Fibroblast of pulmonary artery (primary cell): ENCODE measurements around the gene MEIS3.
A peak's percentile ranks its signal among the peaks of the same experiment; 100 is the strongest.

Experiments
- DNase-seq: peaks from one replicate; pipeline ENCODE4 v3.0.0-alpha.2; 2010; ENCODE audit warnings: low read depth
- H3K4me3 ChIP-seq: replicated peaks from 2 replicates; pipeline ENCODE4 v1.5.1; 2011; ENCODE audit warnings: low read depth, mild to moderate bottlenecking, control low read depth, low read length, moderate library complexity
- CTCF ChIP-seq: IDR thresholded peaks from 2 replicates; pipeline ENCODE4 v1.5.1; 2011; ENCODE audit warnings: mild to moderate bottlenecking, control low read depth, low read length, inconsistent platforms; ENCODE audit errors: missing control alignments

The MEIS3 gene

DNA sequence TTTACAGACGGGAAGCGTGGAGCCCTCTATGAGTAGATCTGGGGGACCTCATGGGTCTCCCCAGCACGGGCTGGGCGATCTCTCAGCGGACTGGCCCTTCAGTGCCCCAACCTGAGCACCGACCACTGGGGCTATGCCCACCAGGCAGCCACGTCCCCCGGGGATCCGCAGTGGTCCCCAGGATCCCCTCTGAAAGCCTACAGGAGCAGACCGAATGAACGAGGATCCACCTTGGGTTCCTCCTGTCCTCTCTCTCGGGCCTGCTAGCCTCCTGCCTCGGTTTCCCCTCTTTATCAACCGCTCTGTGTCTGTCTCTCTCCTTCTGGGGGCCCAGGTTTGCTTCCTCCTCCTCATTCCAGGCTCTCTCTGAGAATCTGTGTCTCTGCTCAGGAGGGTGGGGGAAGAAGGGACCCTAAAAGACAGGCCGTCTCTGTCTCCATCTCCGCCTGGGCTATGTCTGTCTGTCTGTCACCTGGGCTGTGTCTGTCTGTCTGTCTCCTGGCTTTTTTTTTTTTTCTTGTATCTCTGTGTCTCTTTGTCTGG is 2.0 kb upstream of the MEIS3 start:
- no peak for TF ChIP-seq CTCF
- no peak overlapping the region for H3K4me3 ChIP-seq
- no peak for DNase-seq

DNA sequence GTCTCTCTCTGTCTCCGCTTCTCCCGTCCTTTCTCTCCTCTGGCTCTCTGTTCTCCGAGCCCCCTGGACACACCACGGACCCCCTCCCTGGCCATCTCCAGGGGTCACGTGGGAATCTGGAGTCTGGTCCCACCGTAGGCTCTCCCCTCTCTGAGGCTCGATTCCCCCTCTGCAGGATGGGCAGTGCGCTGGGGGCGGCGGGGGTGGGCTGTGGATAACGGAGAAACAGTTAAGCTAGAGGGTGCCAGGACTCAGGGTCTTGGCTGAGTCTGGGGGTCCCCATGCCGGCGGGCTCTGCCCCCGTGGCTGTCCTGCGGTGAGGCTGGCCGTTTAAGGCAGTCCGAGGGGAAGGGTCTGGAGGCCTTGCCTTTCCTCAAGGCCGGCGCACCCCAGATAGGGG is 462 bp upstream of the MEIS3 start:
- DNase-seq = no peak
- no peak for TF ChIP-seq CTCF
- H3K4me3 ChIP-seq = no peak overlapping the region

DNA sequence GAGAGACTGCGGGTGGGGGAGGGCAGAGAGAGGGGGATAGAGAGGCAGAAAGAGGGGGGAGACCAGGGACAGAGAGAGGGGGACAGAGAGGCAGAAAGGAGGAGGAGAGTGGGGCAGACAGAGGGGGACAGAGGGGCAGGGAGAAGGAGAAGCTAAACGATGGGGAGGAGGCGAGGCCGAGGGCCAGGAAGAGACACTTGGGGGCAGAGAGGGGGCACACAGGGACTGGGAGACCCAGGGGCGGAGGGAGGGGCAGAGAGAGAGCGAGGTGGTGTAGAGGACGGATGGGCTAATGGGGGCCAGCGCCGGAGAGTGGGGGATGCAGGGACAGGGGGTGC is 666 bp downstream of the MEIS3 start:
- H3K4me3 ChIP-seq = peak overlapping the region; percentile 45
- TF ChIP-seq CTCF = no peak
- no peak for DNase-seq

DNA sequence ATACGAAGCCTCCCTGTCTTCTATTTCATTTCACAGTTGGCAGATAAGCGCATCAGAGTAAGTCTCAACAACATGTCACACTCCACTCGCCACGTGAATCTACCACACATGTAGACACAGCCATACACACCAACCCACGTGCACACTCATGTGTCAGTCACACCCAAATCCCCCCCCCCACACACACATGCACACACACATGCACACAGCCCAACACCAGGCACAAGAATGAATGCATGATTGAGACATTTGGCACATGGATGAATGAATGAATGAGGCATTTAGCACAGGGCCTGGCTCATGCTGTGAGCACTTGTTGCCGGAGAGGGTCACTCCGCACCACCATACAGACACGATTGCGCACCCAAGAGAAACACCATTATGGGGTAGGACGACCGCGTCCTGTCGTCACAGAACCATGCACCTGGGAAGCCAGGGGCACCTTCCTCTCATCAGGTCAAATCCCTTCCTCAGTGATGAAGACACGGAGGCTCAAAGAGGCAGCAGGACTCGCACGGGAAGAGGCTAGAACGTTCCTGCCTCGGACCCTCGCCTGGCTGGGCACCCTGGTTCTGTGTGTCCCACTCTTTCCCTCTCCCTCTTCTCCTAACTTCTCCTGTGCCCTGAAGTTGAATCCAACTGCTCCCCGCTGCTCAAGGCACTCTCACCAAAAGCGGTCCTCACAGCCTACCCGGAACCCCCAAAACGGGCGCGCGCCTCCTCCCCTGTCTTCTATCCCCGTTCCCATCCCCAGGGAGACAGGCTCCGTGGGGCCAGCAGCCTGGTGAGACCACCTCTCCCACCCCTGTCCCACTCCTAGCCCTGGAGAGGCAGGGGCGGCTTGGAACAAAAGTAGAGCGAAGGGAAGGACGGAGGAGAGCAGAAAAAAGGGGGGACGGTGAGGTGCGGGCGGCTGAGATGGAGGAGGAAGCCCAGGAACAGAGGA is 1.3 kb downstream of the MEIS3 start:
- H3K4me3 ChIP-seq = peak overlapping the region; percentile 45
- TF ChIP-seq CTCF = no peak
- DNase-seq = no peak

DNA sequence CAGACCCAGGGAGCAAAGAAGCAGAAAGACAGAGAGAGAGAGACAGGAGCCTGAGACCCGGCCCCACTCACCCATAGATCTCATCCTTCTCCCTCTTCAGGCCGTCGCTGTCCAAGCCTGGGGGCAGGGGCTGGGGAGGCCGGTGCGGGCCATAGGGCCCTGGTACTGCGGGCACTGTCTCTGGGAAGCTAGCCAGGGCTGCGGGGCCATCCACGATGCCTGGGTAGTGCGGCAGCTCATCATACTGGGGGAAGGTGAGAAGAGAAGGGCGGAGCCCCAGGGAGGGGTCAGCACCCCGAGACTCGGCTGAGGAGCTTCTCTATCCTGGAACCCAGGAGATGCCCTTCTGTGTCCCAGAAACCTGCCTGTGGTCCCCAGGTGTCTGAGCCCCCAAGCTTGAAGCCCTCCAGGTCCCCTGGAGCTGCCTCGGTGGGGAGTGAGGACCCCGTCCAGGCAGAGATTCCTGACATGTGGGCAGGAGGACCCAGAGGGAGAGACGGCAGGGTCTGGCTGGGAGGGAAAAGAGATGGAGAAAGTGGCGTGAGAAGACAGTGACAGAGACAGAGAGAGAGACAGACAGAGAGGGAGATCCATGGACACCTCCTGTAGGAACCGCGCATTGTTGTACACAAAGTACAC is 2.1 kb downstream of the MEIS3 start:
- DNase-seq = no peak
- no peak for TF ChIP-seq CTCF
- H3K4me3 ChIP-seq = no peak overlapping the region

DNA sequence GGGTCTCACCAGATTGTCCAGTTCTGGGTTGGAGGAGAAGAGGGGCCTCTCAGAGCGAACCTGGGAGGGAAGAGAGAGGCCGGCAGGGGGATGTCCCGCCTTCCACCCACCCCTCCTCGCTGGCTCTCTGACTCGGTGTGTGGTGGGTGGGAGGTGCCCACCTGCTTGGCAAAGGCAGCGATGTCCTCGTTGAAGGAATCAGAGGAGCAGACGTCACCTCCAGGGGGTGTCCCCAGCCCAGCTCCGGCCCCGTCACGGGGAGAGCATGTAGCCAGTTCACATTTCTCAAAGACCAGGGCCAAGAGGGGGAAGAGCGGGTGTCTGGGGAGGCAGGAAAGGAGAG is 2.7 kb downstream of the MEIS3 start:
- H3K4me3 ChIP-seq = no peak overlapping the region
- TF ChIP-seq CTCF = no peak
- no peak for DNase-seq
